HCT116 (cell line): ENCODE measurements around the gene ALCAM. TPM values are rescaled to one million over a fixed set of nuclear protein-coding genes. Genes with fewer than 3 reads are reported as not detected.

Experiments used
- ATAC-seq: fragments of 200-7000 bp; cut with Tn5 transposase; 2 replicates; pipeline ENCODE4 v1.9.1; 2020; ENCODE audit warnings: mild to moderate bottlenecking, moderate library complexity
- BruUV-seq: library from RNA; stranded (reverse); fragments of 400-500 nt; replicated peaks from 2 replicates; lab custom pipeline; 2021; lab: Mats Ljungman, UMichigan
- CTCF ChIA-PET: fragments of 300-600 bp; sonication (Branson Sonifier 250); formaldehyde crosslinking; loops from one replicate; lab custom pipeline; 2021; ENCODE audit warnings: antibody characterized with exemption; lab: Charles Lee
- POLR2A ChIA-PET: fragments of 300-600, 350-600 bp; sonication (Branson Sonifier 250); formaldehyde crosslinking; loops from one replicate; lab custom pipeline; 2021; ENCODE audit warnings: antibody characterized with exemption; lab: Charles Lee
- RAD21 ChIA-PET, 2 experiments: fragments of 300-600 bp; sonication (Branson Sonifier 250); formaldehyde crosslinking; loops; one replicate each; lab custom pipeline; 2023; ENCODE audit warnings: low total read pairs in 2 of 2; ENCODE audit not compliant: uncharacterized antibody in 2 of 2, unreplicated experiment in 2 of 2, low non-redundant PET in 1 of 2; lab: Charles Lee
- DNase-seq: peaks from one replicate; pipeline ENCODE4 v3.0.0-alpha.2; 2010; ENCODE audit warnings: low read depth, low spot score
- H2AFZ ChIP-seq: fragments of 200-600 bp; shearing (Covaris generic), sonication (generic); 2 replicates; pipeline ENCODE4 v1.6.1; 2017; ENCODE audit warnings: low read depth, mixed run types, mixed read lengths, antibody characterized with exemption, low read length; ENCODE audit not compliant: poor library complexity, severe bottlenecking
- H3K27ac ChIP-seq: 2 replicates; pipeline ENCODE4 v1.5.1; 2012; ENCODE audit warnings: low read depth, low read length
- H3K27me3 ChIP-seq: fragments of 200-600 bp; sonication (generic); 2 replicates; pipeline ENCODE4 v1.6.1; 2016; ENCODE audit warnings: mixed run types, low read length, mixed read lengths; ENCODE audit not compliant: insufficient read depth
- H3K36me3 ChIP-seq, 2 experiments: fragments of 200-500 bp in 1 of 2; fragments of 200-600 bp in 1 of 2; sonication (Bioruptor generic) in 1 of 2; sonication (generic) in 1 of 2; 2 replicates each; pipeline versions ENCODE4 v1.5.1 to v1.6.1; 2014 to 2016; ENCODE audit warnings: low read length in 2 of 2, inconsistent platforms in 1 of 2, mixed read lengths in 1 of 2, mixed run types in 1 of 2; ENCODE audit not compliant: insufficient read depth in 2 of 2, control insufficient read depth in 1 of 2
- H3K4me1 ChIP-seq, 2 experiments: fragments of 200-600 bp in 1 of 2; sonication (generic) in 1 of 2; 2 replicates each; pipeline versions ENCODE4 v1.5.1 to v1.6.1; 2012 to 2017; ENCODE audit warnings: low read length in 2 of 2, inconsistent platforms in 1 of 2, mild to moderate bottlenecking in 1 of 2, mixed read lengths in 1 of 2, mixed run types in 1 of 2, moderate library complexity in 1 of 2; ENCODE audit not compliant: insufficient read depth in 2 of 2, control insufficient read depth in 1 of 2
- H3K4me2 ChIP-seq: fragments of 200-600 bp; sonication (generic); 2 replicates; pipeline ENCODE4 v1.6.1; 2017; ENCODE audit warnings: mixed run types, low read length, mixed read lengths
- H3K4me3 ChIP-seq, 2 experiments: fragments of 200-600 bp in 1 of 2; sonication (generic) in 1 of 2; replicated peaks in 1 of 2; 2 replicates each; pipeline ENCODE4 v1.5.1; 2011 to 2016; ENCODE audit warnings: low read length in 2 of 2, control low read depth in 1 of 2, low read depth in 1 of 2, mild to moderate bottlenecking in 1 of 2, mixed read lengths in 1 of 2, mixed run types in 1 of 2
- H3K79me2 ChIP-seq: fragments of 200-600 bp; sonication (generic); 2 replicates; pipeline ENCODE4 v1.6.1; 2017; ENCODE audit warnings: mild to moderate bottlenecking, mixed run types, low read length, moderate library complexity, mixed read lengths; ENCODE audit not compliant: insufficient read depth
- H3K9ac ChIP-seq: fragments of 200-600 bp; sonication (generic); 2 replicates; pipeline ENCODE4 v1.6.1; 2016; ENCODE audit warnings: low read length, mixed read lengths
- H3K9me2 ChIP-seq: fragments of 200-600 bp; sonication (generic), shearing (Covaris generic); 2 replicates; pipeline ENCODE4 v1.6.1; 2017; ENCODE audit warnings: mixed run types, mild to moderate bottlenecking, moderate library complexity; ENCODE audit not compliant: insufficient read depth
- H3K9me3 ChIP-seq, 2 experiments: fragments of 200-500 bp in 1 of 2; fragments of 200-600 bp in 1 of 2; sonication (Bioruptor generic) in 1 of 2; sonication (generic) in 1 of 2; 2 replicates each; pipeline ENCODE4 v1.6.1; 2014 to 2017; ENCODE audit warnings: low read length in 2 of 2, mixed read lengths in 2 of 2, inconsistent platforms in 1 of 2, low read depth in 1 of 2, mild to moderate bottlenecking in 1 of 2, mixed run types in 1 of 2, moderate library complexity in 1 of 2; ENCODE audit not compliant: control insufficient read depth in 1 of 2, insufficient read depth in 1 of 2
- H4K20me1 ChIP-seq: fragments of 200-600 bp; sonication (generic), shearing (Covaris generic); 2 replicates; pipeline ENCODE4 v1.6.1; 2017; ENCODE audit warnings: mixed run types, mild to moderate bottlenecking, moderate library complexity; ENCODE audit not compliant: insufficient read depth
- CBX3 ChIP-seq: IDR thresholded peaks from 2 replicates; pipeline ENCODE4 v1.6.1; 2012; ENCODE audit warnings: low read depth
- CEBPB ChIP-seq: IDR thresholded peaks from 2 replicates; pipeline ENCODE4 v1.6.1; 2012; ENCODE audit warnings: low read depth
- CTCF ChIP-seq, 3 experiments: fragments of 200-600 bp in 1 of 3; sonication (generic) in 1 of 3; IDR thresholded peaks in 2 of 3; conservative IDR thresholded peaks in 1 of 3; 2 replicates each; pipeline ENCODE4 v1.5.1; 2012 to 2017; ENCODE audit warnings: low read depth in 2 of 3, low read length in 2 of 3, antibody characterized with exemption in 1 of 3, borderline replicate concordance in 1 of 3, control low read depth in 1 of 3, mild to moderate bottlenecking in 1 of 3, mixed read lengths in 1 of 3, mixed run types in 1 of 3, moderate library complexity in 1 of 3; ENCODE audit not compliant: insufficient read depth in 1 of 3
- EGR1 ChIP-seq: IDR thresholded peaks from 2 replicates; pipeline ENCODE4 v1.6.1; 2012; ENCODE audit warnings: low read depth
- EZH2 ChIP-seq: fragments of 200-600 bp; sonication (generic); IDR thresholded peaks from 2 replicates; pipeline ENCODE4 v1.6.1; 2017; ENCODE audit warnings: antibody characterized with exemption, mixed run types
- EZH2phosphoT487 ChIP-seq: fragments of 200-600 bp; IDR thresholded peaks from 2 replicates; pipeline ENCODE4 v1.6.1; 2018; ENCODE audit warnings: antibody characterized with exemption, borderline replicate concordance
- FOSL1 ChIP-seq: IDR thresholded peaks from 2 replicates; pipeline ENCODE4 v1.6.1; 2012; ENCODE audit warnings: low read depth
- JUND ChIP-seq: IDR thresholded peaks from 2 replicates; pipeline ENCODE4 v1.6.1; 2012
- MAX ChIP-seq: IDR thresholded peaks from 2 replicates; pipeline ENCODE4 v1.6.1; 2012
- POLR2AphosphoS5 ChIP-seq: IDR thresholded peaks from 2 replicates; pipeline ENCODE4 v1.6.1; 2011; ENCODE audit warnings: mild to moderate bottlenecking, low read depth, low read length, moderate library complexity
- SIN3A ChIP-seq: IDR thresholded peaks from 2 replicates; pipeline ENCODE4 v1.6.1; 2012; ENCODE audit warnings: low read depth
- SP1 ChIP-seq: IDR thresholded peaks from 2 replicates; pipeline ENCODE4 v1.6.1; 2012; ENCODE audit warnings: low read depth
- SRF ChIP-seq: IDR thresholded peaks from 2 replicates; pipeline ENCODE4 v1.6.1; 2012; ENCODE audit warnings: low read depth
- YY1 ChIP-seq: IDR thresholded peaks from 2 replicates; pipeline ENCODE4 v1.6.1; 2011; ENCODE audit warnings: low read length, low read depth, moderate library complexity, mild to moderate bottlenecking; ENCODE audit not compliant: insufficient replicate concordance; ENCODE audit errors: extremely low read depth
- ZFX ChIP-seq: fragments of 450-650 bp; IDR thresholded peaks from 2 replicates; pipeline ENCODE4 v1.6.1; 2017
- ZNF274 ChIP-seq: fragments of 200-500 bp; sonication (Bioruptor generic); IDR thresholded peaks from 2 replicates; pipeline ENCODE4 v1.6.1; 2014; ENCODE audit warnings: mild to moderate bottlenecking, low read depth, low read length, inconsistent platforms
- intact Hi-C: fragments of 100-400 bp; cut with micrococcal nuclease; formaldehyde crosslinking; loops from 2 replicates; pipeline ENCODE4 v1.10.0; 2022
- total RNA-seq: library from RNA; stranded (reverse); gene quantifications from one replicate; pipeline ENCODE4 v1.2.1, GENCODE V29; 2021; ENCODE audit not compliant: unreplicated experiment

ALCAM gene
- total RNA-seq, 1 experiment from 2014 or later = 56.7 TPM

- ATAC-seq (no peak), DNase-seq (no peak)
- BruUV-seq = no TSS peak
- POLR2A ChIA-PET = no interaction called here
- Histone ChIP-seq H4K20me1 (no peaks in the 10 kb centered on the region), H3K4me2 (no peak overlapping the region), H3K27me3 (no peaks in the 10 kb centered on the region), H3K36me3 (peaks cover 0 to 7% of the 10 kb centered on the region in 2 experiments; a peak in 1 of 4 replicates), H3K9me3 (peaks cover 3 to 13% of the 10 kb centered on the region in 2 experiments; a peak in 1 of 4 replicates), H3K9ac (no peak overlapping the region), H3K79me2 (no peaks in the 10 kb centered on the region; the same call in 1 of the 2 replicates), H3K27ac (no peak overlapping the region), H2AFZ (no peak overlapping the region), H3K9me2 (no peaks in the 10 kb centered on the region), H3K4me3 (no peak overlapping the region), H3K4me1 (no peaks in the 10 kb centered on the region)
- RAD21 ChIA-PET = no interaction called here
- TF ChIP-seq YY1 (no peak), CBX3 (no peak), EZH2 (no peak), SIN3A (no peak), ZFX (no peak), EGR1 (no peak), CEBPB (no peak), FOSL1 (no peak), JUND (no peak), ZNF274 (no peak), SRF (no peak), EZH2phosphoT487 (no peak), POLR2AphosphoS5 (no peak), MAX (no peak), SP1 (no peak), CTCF (IDR thresholded peaks at IDR 0.05 in 2 of 3, conservative IDR thresholded peaks at IDR 0.05 in 1 of 3; ENCODE audit: borderline replicate concordance in 1 of 3, insufficient read depth in 1 of 3, low read depth in 2 of 3, low read length in 2 of 3) (no peak)
- CTCF ChIA-PET = no interaction called here
- intact Hi-C loops = no loop called here
Measured at GRCh38 chr3:105495021-105495420, 128.3 kb downstream of the ALCAM start.
